GM12801 (cell line): ENCODE data around the gene WASHC4.

Source experiments
- CTCF ChIP-seq: IDR thresholded peaks from one replicate; pipeline ENCODE4 v1.5.1; 2011; ENCODE audit warnings: control low read depth; ENCODE audit not compliant: insufficient read length; ENCODE audit errors: extremely low read depth

The WASHC4 gene

GRCh38 chr12:105100207-105100985, 7.1 kb upstream of the WASHC4 start:
- no peak for TF ChIP-seq CTCF

- TF ChIP-seq CTCF: no peak
Measured at GRCh38 chr12:105100998-105101397, 6.5 kb upstream of the WASHC4 start.

- TF ChIP-seq CTCF: no peak
Measured at GRCh38 chr12:105102673-105103072, 4.9 kb upstream of the WASHC4 start.

- TF ChIP-seq CTCF: no peak
Measured at GRCh38 chr12:105104762-105105161, 2.8 kb upstream of the WASHC4 start.

GRCh38 chr12:105106621-105107020, 910 bp upstream of the WASHC4 start:
- no peak for TF ChIP-seq CTCF

- no peak for TF ChIP-seq CTCF
Measured at GRCh38 chr12:105107171-105107493, 399 bp upstream of the WASHC4 start.

GRCh38 chr12:105109465-105110212, 2.1 kb downstream of the WASHC4 start:
- TF ChIP-seq CTCF: no peak
